Peyer's patch (tissue), 4 donors: ENCODE data around the gene KIAA1671. TPM values are rescaled to one million over a fixed set of nuclear protein-coding genes. Genes with fewer than 3 reads are reported as not detected.

Experiments
- DNase-seq, 3 donors: peaks; one replicate each; pipeline ENCODE4 v3.0.0-alpha.2; 2017 to 2019
- H3K27ac ChIP-seq, 4 donors: fragments of 200-600 bp; sonication (generic); one replicate each; pipeline ENCODE4 v1.5.1; 2016 to 2019
- H3K27me3 ChIP-seq, 2 donors: fragments of 200-600 bp; sonication (generic); one replicate each; pipeline ENCODE4 v1.5.1; 2019
- H3K36me3 ChIP-seq, 3 donors: fragments of 200-600 bp; sonication (generic); one replicate each; pipeline ENCODE4 v1.5.1; 2016 to 2019
- H3K4me1 ChIP-seq, 4 donors: fragments of 200-600 bp; sonication (generic); one replicate each; pipeline ENCODE4 v1.5.1; 2016 to 2019
- H3K4me3 ChIP-seq, 4 donors: fragments of 200-600 bp; sonication (generic); 1 replicate in 3 of 4; 2 replicates in 1 of 4; pipeline ENCODE4 v1.5.1; 2016 to 2019; ENCODE audit warnings: mild to moderate bottlenecking in 1 of 4
- H3K9me3 ChIP-seq, 4 donors: fragments of 200-600 bp; sonication (generic); one replicate each; pipeline ENCODE4 v1.5.1; 2016 to 2019; ENCODE audit warnings: mild to moderate bottlenecking in 1 of 4
- POLR2A ChIP-seq, 2 donors: fragments of 450-650 bp; IDR thresholded peaks; one replicate each; pipeline ENCODE4 v1.5.1; 2017; ENCODE audit warnings: antibody characterized with exemption in 2 of 2, mild to moderate bottlenecking in 2 of 2, moderate library complexity in 2 of 2
- total RNA-seq, 4 donors: library from RNA; depleted of rRNA; stranded (reverse); fragments of >200 nt; gene quantifications; one replicate each; pipeline ENCODE4 v1.1.0, GENCODE V29; 2016
- TF ChIP-seq, protein P1 (sequence below), 6 experiments: fragments of 450-650 bp in 4 of 6; fragments of 200-600 bp in 2 of 6; sonication (generic) in 1 of 6; IDR thresholded peaks; one replicate each; pipeline ENCODE4 v1.5.1; 2017 to 2019; ENCODE audit warnings: antibody characterized with exemption in 6 of 6, mild to moderate bottlenecking in 3 of 6, moderate library complexity in 1 of 6

KIAA1671 gene
- total RNA-seq, 4 donors from 2014 or later = 41.3 to 149 (median 113) TPM

DNA sequence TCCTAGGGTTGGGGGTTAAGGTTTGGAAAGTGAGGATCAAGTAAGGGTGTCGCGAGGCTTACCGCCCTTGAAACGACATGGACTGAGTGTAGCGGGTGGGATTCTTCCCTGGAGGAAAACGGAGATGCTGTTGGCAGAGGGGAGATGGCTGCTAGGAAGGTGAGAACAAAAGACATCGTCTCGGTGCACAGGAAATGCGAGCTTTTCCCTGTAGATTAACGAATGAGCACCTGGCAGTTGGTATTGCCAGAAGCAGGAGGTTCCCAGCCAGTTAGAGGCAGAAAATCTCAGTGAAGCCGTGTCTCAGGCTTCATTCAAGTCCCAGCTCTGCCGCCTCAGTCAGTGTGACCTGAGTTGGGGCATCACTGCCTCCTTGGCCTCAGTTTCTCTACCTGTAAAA lies 4.6 kb upstream of the KIAA1671 start:
- TF ChIP-seq, protein P1, sequence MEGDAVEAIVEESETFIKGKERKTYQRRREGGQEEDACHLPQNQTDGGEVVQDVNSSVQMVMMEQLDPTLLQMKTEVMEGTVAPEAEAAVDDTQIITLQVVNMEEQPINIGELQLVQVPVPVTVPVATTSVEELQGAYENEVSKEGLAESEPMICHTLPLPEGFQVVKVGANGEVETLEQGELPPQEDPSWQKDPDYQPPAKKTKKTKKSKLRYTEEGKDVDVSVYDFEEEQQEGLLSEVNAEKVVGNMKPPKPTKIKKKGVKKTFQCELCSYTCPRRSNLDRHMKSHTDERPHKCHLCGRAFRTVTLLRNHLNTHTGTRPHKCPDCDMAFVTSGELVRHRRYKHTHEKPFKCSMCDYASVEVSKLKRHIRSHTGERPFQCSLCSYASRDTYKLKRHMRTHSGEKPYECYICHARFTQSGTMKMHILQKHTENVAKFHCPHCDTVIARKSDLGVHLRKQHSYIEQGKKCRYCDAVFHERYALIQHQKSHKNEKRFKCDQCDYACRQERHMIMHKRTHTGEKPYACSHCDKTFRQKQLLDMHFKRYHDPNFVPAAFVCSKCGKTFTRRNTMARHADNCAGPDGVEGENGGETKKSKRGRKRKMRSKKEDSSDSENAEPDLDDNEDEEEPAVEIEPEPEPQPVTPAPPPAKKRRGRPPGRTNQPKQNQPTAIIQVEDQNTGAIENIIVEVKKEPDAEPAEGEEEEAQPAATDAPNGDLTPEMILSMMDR (IDR thresholded peaks at IDR 0.05) = no peak
- no peak for TF ChIP-seq POLR2A (IDR thresholded peaks at IDR 0.05)
- Histone ChIP-seq H3K9me3 (no peaks in the 10 kb centered on the region), H3K4me3 (no peak overlapping the region), H3K27ac (no peak overlapping the region), H3K27me3 (no peaks in the 10 kb centered on the region), H3K4me1 (peaks cover 0 to 2% (median 0%) of the 10 kb centered on the region in 4 donors), H3K36me3 (no peaks in the 10 kb centered on the region)
- DNase-seq = no peak

DNA sequence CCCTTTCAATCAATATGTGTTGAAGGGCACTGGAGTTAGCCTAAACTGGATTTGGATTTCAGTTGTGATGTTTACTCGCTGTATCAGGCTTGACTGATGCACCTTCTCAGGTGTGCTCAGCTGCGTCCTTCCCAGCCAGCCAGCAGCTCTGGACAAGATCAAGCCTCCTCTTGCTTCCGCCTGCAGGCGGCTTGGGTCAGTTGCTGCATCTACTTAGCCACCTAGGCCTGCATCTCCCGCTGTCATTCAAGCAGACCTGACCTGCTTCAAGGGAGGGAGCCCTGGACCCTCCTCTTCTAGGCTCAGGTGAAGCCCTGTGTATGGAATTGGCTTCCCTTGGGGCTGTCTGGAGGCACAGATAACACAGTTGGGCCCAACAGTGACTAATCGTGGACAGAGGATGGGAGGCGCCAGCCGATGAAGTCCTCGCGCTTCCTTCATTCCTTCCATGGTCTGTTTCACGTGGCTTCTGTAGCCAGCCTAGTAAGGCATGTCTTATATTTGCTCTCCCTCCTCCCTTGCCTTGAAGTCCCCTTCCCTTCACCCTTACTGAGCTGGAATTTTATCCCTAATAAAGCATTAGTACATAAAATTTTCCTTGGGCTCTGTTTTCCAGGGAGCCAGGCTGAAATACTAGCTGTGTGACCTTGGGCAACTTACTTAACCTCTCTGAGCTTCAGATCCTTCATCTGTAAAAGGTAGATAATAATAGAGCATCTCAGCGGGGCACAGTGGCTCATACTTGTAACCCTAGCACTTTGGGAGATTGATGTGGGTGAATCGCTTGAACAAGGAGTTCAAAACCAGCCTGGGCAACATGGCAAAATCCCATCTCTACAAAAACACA lies 3.9 kb upstream of the KIAA1671 start:
- Histone ChIP-seq H3K27ac (no peak overlapping the region), H3K4me1 (peaks cover 0 to 5% (median 2%) of the 10 kb centered on the region in 4 donors), H3K36me3 (no peaks in the 10 kb centered on the region), H3K9me3 (no peaks in the 10 kb centered on the region), H3K4me3 (no peak overlapping the region), H3K27me3 (no peaks in the 10 kb centered on the region)
- no peak for TF ChIP-seq POLR2A (IDR thresholded peaks at IDR 0.05)
- TF ChIP-seq, protein P1 (IDR thresholded peaks at IDR 0.05) = no peak
- no peak for DNase-seq

DNA sequence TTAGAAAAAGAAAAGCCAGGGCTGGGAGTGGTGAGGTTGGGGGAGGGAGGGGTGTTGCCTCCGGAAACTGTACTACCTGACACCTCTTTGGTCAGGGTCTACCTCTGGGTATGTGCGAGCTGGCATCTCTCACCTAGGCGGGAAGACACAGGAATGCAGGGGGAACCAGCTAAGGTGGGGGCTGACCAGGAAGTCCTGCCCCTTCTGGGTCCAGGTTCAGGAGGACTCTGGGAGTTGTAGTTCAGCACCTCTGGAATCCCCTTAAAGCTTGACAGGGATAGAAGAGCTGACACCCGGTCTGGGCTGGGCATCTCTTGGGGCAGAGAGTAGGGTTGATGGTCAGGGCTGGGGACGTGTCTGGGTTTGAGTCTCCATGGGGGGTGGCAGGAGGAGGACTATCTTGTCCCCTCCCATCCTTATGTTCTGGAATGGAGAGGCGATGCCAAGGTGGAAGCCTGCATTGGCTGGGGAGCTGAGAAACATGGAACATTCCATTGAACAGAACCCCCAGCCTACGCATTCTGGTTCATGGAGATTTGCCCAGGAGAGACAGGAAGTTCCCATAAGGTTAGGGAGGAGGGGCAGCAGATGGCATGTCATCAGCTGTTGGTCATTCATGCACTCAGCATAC lies 2.1 kb upstream of the KIAA1671 start:
- TF ChIP-seq, protein P1 (IDR thresholded peaks at IDR 0.05) = no peak
- TF ChIP-seq POLR2A (IDR thresholded peaks at IDR 0.05) = no peak
- Histone ChIP-seq H3K27ac (no peak overlapping the region), H3K4me1 (peaks cover 0 to 18% (median 2%) of the 10 kb centered on the region in 4 donors), H3K9me3 (no peaks in the 10 kb centered on the region), H3K36me3 (no peaks in the 10 kb centered on the region), H3K27me3 (no peaks in the 10 kb centered on the region), H3K4me3 (no peak overlapping the region)
- DNase-seq = no peak

DNA sequence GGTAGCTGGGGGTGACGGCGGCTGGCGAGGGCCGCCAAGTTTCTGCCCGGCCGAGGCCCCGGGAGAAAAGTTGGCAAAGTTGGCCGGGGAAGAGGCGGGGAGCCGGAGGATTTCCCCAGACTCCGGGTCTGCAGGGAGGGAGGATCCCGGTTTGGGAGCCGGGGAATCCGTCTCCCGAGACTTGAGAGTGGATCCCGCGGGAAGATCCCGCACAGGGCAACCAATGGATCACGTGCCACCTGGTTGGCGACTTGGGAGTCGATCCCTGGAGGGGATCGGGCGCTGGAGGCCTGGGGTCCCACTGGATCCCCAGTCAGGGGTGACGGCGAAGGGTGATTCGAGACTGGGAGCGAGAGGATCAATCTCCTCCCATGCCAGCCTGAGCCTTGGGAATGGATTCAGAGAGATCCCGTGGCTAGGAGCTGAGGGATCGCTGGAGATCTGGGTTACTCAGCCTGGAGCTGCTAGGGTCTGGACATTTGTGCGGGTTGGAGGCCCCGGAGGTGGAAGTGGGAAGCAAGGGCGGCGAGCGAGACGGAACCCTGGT lies 394 bp downstream of the KIAA1671 start:
- peak overlapping the region; percentile 51 to 90 (median 59) for H3K4me3 ChIP-seq
- H3K27me3 ChIP-seq = no peaks in the 10 kb centered on the region
- TF ChIP-seq POLR2A (IDR thresholded peaks at IDR 0.05) = peak in 1 of 2 donors; percentile 66
- TF ChIP-seq, protein P1 (IDR thresholded peaks at IDR 0.05) = no peak
- peak in 1 of 3 donors; percentile 69 for DNase-seq
- peak overlapping the region; percentile 58 to 98 (median 80) for H3K27ac ChIP-seq
- H3K36me3 ChIP-seq = no peaks in the 10 kb centered on the region
- no peaks in the 10 kb centered on the region for H3K9me3 ChIP-seq
- peaks cover 0 to 26% (median 2%) of the 10 kb centered on the region in 4 donors for H3K4me1 ChIP-seq

DNA sequence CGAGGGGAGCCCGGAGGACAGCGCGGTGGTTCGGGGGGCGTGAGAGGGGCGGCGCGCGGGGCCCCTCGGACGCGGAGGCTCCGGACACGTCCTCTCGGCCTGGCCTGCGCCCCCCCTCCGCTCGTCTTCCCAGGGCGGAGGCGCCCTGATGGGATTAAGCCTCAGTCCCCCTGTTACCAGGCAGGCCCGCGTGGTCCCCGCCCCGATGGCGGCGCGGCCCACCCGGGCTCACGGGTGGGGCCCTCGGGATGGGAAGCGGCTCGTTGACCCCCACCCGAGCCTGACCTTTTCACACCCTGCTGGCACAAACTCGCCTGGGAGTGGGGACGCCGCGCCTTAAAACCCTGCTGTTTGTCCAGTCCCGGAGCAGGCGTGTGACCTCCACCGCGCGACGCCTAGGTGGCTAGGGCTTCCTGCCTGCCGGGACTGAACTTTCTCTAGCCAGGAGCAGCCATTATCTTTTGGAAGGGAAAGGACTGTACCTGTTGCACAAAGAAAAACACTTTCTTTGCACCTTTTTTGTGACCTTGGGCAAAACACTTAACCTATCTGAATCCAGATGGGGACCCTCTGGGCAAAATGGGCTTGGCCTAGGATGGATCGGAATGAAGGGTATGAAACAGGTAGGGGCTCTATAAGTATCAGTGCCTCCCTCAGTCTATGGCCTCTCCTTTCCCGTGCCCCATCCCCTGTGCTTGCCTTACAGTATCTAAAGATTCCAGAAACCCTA lies 1.0 kb downstream of the KIAA1671 start:
- Histone ChIP-seq H3K36me3 (no peaks in the 10 kb centered on the region), H3K27ac (peak overlapping the region; percentile 58 to 98 (median 80)), H3K27me3 (no peaks in the 10 kb centered on the region), H3K4me3 (peak overlapping the region; percentile 51 to 90 (median 59)), H3K9me3 (no peaks in the 10 kb centered on the region), H3K4me1 (peaks cover 0 to 31% (median 2%) of the 10 kb centered on the region in 4 donors)
- peak in 1 of 3 donors; percentile 74 for DNase-seq
- TF ChIP-seq, protein P1 (IDR thresholded peaks at IDR 0.05) = no peak
- no peak for TF ChIP-seq POLR2A (IDR thresholded peaks at IDR 0.05)
